Ascending aorta (tissue), 2 donors: ENCODE results near the gene PCDH1. TPM values are rescaled to one million over a fixed set of nuclear protein-coding genes. Genes with fewer than 3 reads are reported as not detected.

ENCODE experiments used
- DNase-seq, 2 donors: peaks; one replicate each; pipeline ENCODE4 v3.0.0-alpha.2; 2019; ENCODE audit warnings: low spot score in 2 of 2
- H3K27ac ChIP-seq, 2 donors: fragments of 200-600 bp; sonication (generic); one replicate each; pipeline ENCODE4 v1.5.1; 2016 to 2017; ENCODE audit warnings: mild to moderate bottlenecking in 1 of 2
- H3K27me3 ChIP-seq: fragments of 200-600 bp; sonication (generic); one replicate; pipeline ENCODE4 v1.5.1; 2017
- H3K36me3 ChIP-seq, 2 donors: fragments of 200-600 bp; sonication (generic); one replicate each; pipeline ENCODE4 v1.5.1; 2016
- H3K4me1 ChIP-seq, 2 donors: fragments of 200-600 bp; sonication (generic); one replicate each; pipeline ENCODE4 v1.5.1; 2016 to 2017; ENCODE audit warnings: mild to moderate bottlenecking in 1 of 2
- H3K4me3 ChIP-seq, 2 donors: fragments of 200-600 bp; sonication (generic); one replicate each; pipeline ENCODE4 v1.5.1; 2016 to 2017; ENCODE audit warnings: mild to moderate bottlenecking in 1 of 2
- H3K9me3 ChIP-seq, 2 donors: fragments of 200-600 bp; sonication (generic); one replicate each; pipeline ENCODE4 v1.5.1; 2016
- intact Hi-C: fragments of 100-400 bp; cut with DNase I; formaldehyde crosslinking; loops from one replicate; pipeline ENCODE4 v1.15.1; 2023
- total RNA-seq: library from RNA; depleted of rRNA; stranded (reverse); fragments of >200 nt; gene quantifications from one replicate; pipeline ENCODE4 v1.1.0, GENCODE V29; 2016
- TF ChIP-seq, protein P1 (sequence below), 3 experiments: fragments of 200-600 bp in 2 of 3; fragments of 450-650 bp in 1 of 3; sonication (generic) in 2 of 3; IDR thresholded peaks; one replicate each; pipeline ENCODE4 v1.5.1; 2016 to 2019; ENCODE audit warnings: antibody characterized with exemption in 3 of 3, mild to moderate bottlenecking in 1 of 3, moderate library complexity in 1 of 3

PCDH1 gene
- total RNA-seq, 1 donor from 2014 or later: 165 TPM

DNA sequence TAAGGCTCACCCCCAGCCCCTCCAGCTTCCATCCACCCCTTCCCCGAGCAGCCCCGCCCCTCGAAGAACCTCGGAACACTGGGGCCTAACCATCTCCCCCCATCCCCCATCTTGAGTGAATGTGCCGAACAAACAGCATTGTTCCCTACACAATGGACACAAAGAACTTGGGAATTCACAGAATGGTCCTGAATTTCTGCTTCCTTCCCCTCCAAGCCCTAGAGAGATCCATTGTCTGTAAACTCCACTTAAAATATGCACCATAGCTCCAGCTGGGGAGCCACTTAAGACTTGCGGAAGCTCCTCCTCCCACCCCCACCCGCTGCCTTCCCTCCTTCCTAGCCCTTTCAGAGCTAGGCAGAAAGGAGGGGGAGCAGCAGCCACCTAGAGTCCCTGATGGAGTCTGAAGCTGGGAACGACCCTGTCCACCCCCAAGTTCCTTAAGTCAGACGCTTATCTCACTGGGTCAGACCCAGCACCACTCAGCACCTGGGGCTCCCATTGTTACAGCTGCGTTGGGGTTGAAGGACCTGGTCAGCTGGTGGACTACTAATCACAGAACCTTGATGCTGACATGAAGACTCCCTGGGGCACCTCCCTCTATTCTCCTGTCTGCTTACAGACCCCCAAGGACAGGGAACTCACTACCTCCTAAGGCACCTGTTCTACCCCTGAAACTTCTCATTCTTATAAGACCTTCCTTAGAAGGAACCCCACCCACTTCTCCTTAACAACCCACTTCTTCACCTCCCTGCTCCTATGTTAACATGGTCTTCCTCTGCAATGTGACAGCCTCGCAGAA is 61.4 kb downstream of the PCDH1 start:
- DNase-seq: no peak
- TF ChIP-seq, protein P1, sequence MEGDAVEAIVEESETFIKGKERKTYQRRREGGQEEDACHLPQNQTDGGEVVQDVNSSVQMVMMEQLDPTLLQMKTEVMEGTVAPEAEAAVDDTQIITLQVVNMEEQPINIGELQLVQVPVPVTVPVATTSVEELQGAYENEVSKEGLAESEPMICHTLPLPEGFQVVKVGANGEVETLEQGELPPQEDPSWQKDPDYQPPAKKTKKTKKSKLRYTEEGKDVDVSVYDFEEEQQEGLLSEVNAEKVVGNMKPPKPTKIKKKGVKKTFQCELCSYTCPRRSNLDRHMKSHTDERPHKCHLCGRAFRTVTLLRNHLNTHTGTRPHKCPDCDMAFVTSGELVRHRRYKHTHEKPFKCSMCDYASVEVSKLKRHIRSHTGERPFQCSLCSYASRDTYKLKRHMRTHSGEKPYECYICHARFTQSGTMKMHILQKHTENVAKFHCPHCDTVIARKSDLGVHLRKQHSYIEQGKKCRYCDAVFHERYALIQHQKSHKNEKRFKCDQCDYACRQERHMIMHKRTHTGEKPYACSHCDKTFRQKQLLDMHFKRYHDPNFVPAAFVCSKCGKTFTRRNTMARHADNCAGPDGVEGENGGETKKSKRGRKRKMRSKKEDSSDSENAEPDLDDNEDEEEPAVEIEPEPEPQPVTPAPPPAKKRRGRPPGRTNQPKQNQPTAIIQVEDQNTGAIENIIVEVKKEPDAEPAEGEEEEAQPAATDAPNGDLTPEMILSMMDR (IDR thresholded peaks at IDR 0.05): no peak

DNA sequence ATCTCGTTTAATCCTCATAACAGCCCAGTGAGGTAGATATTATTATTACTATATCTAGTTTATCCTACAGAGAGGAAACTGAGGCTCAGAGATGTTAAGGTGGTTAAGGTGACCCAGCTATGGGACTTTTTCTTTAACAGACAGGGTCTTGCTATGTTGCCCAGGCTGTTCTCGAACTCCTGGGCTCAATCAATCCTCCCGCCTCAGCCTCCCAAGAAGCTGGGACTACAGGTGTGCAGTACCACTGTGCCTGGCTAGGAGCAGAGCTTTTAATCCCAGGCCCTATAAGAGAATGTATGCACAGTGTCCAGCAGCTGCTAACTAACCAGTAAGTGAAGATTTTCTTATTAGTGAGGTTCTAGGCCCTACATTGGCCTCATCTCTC is 62.4 kb downstream of the PCDH1 start:
- no peak for DNase-seq
- intact Hi-C loops: no loop called here
- H3K4me1 ChIP-seq: no peaks in the 10 kb centered on the region
- H3K27me3 ChIP-seq: no peaks in the 10 kb centered on the region
- TF ChIP-seq, protein P1 (IDR thresholded peaks at IDR 0.05): no peak
- no peaks in the 10 kb centered on the region for H3K9me3 ChIP-seq
- H3K36me3 ChIP-seq: no peaks in the 10 kb centered on the region
- no peak overlapping the region for H3K27ac ChIP-seq
- no peak overlapping the region for H3K4me3 ChIP-seq

More for the DNA sequence above, 61.4 kb downstream of the PCDH1 start:
- Histone ChIP-seq H3K4me3 (no peak overlapping the region), H3K27me3 (no peaks in the 10 kb centered on the region), H3K27ac (no peak overlapping the region), H3K4me1 (no peaks in the 10 kb centered on the region), H3K36me3 (no peaks in the 10 kb centered on the region), H3K9me3 (no peaks in the 10 kb centered on the region)
- intact Hi-C loops: no loop called here

DNA sequence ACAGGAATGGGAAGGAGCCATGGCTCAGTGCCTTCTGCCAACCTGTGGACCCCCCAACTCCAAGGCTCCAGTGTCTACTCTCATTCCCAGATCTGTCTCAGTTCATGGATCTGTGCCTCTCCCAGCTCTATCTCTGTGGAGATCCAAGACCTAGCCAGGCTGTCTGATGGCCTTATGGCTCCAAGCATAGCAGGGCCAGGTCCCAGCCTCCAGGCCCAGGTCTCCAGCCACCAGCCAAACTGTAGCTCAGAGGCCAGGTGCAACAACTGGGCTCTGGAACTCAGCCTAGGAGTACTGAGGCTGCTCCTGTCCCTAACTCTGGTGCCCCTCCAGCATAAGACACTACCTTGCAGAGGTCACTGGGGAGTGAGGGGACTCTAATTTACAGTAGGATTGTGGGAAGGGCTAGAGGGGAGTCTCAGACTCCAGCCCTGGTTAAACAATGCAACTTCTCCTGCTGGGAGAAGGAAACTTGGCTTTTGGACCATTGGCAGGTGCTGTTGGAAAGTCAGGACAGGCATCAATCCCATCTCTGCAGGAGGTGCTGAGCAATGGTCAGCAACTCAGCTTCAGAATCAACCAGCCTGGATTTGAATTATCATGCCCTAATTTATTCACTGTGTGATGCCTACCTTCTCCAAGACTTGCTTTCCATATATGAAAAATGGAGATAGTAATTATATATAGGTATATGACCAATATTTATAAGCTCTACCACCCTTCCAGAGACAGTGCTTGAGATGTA is 63.0 kb downstream of the PCDH1 start:
- Histone ChIP-seq H3K36me3 (no peaks in the 10 kb centered on the region), H3K4me3 (no peak overlapping the region), H3K9me3 (no peaks in the 10 kb centered on the region), H3K27ac (no peak overlapping the region), H3K4me1 (no peaks in the 10 kb centered on the region), H3K27me3 (no peaks in the 10 kb centered on the region)
- no peak for DNase-seq
- intact Hi-C loops: no loop called here
- TF ChIP-seq, protein P1 (IDR thresholded peaks at IDR 0.05): no peak

DNA sequence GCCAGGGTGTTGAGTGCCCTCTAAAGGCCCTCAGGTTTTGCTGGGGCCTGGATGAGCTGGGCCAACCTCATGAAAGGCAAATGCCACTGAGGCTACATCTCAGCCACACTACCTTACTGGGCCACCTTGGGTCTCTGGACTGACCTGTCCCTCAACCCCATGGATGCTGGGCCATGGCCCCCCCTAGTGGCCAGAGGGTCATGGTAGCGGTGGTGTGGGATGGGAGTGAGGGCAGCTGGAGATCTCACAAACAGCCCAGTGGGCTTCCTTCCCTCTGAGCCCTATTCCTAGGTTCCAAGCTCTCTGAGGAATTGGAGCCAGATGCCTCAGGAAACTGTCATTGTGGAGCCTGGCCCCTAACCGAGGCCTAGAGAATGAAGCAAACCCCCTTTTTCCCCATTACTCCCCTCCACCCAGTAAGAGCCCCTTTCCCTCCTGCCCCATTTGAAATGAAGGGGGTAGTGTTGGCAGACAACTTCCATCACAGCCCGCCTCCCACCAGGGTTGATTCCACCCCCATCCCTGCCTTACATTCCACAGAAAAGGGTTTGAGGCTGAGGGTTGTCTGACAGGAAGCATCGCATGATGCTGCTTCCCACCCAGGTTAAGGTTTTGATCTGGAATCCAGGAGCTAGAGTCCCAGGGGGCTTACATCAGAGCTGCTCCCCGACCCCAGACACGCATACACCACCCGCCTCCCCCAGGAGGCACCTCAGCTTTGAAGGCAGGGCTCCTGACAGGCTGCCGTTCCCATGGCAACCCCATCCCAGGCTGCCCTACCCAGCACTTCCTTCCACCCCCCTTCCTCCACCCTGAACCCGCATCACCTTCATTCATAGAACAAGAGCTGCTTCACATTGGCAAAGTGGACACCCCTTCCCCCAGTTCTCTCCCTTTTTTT is 63.9 kb downstream of the PCDH1 start:
- DNase-seq: no peak
- Histone ChIP-seq H3K27ac (no peak overlapping the region), H3K4me3 (no peak overlapping the region), H3K4me1 (no peaks in the 10 kb centered on the region), H3K36me3 (no peaks in the 10 kb centered on the region), H3K9me3 (no peaks in the 10 kb centered on the region), H3K27me3 (no peaks in the 10 kb centered on the region)
- intact Hi-C loops: no loop called here
- TF ChIP-seq, protein P1 (IDR thresholded peaks at IDR 0.05): peak in 1 of 3 experiments; percentile 24

DNA sequence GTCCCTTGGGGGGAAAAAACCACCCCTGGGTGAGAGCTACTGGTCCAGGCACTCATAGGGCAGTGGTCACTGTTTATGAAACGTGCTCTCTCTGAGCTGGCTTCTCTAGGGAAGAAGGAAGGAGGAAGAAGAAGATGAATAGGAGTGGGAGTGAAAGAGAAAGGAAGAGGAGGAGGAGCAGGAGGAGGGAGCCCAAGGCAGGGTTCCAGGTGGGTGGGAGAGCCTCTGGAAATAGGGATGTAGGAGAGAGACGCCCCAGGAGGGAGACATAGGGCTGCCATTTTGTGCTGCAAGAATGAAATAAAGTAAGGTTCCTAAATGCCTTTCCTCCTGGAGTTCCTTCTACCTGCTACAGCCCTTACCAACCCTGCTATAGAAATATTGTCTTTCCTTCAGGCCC is 65.7 kb downstream of the PCDH1 start:
- intact Hi-C loops: no loop called here
- TF ChIP-seq, protein P1 (IDR thresholded peaks at IDR 0.05): no peak
- no peaks in the 10 kb centered on the region for H3K27me3 ChIP-seq

More for the DNA sequence above, 65.7 kb downstream of the PCDH1 start:
- Histone ChIP-seq H3K27ac (no peak overlapping the region), H3K4me1 (no peaks in the 10 kb centered on the region), H3K4me3 (no peak overlapping the region), H3K9me3 (no peaks in the 10 kb centered on the region), H3K36me3 (no peaks in the 10 kb centered on the region)
- no peak for DNase-seq
